SK-N-SH (cell line): ENCODE measurements around the gene NUF2. TPM values are rescaled to one million over a fixed set of nuclear protein-coding genes. Genes with fewer than 3 reads are reported as not detected.
"Not testable (repeated sequence)": the region's sequence is repeated elsewhere in the genome, so short reads cannot be mapped to it uniquely, and the experiment has no call there.

Experiments used
- CTCF ChIA-PET: fragments of 300-600, 350-600 bp; formaldehyde crosslinking; extraction: SDS; loops from one replicate; lab custom pipeline; 2021; lab: Yijun Ruan, JAX
- POLR2A ChIA-PET: fragments of 350-600 bp; sonication (Branson Sonifier 250); formaldehyde crosslinking; extraction: SDS; loops from one replicate; lab custom pipeline; 2020; ENCODE audit warnings: antibody characterized with exemption, inconsistent platforms; lab: Yijun Ruan, JAX
- DNase-seq: peaks from one replicate; pipeline ENCODE4 v3.0.0; 2012
- H2AFZ ChIP-seq: fragments of 200-600 bp; sonication (generic); 2 replicates; pipeline ENCODE4 v1.8.1; 2016; ENCODE audit warnings: antibody characterized with exemption, mild to moderate bottlenecking, low read depth
- H3F3A ChIP-seq: fragments of 200-600 bp; sonication (generic); replicated peaks from 2 replicates; pipeline ENCODE3; 2016; ENCODE audit warnings: antibody characterized with exemption, mild to moderate bottlenecking; ENCODE audit not compliant: insufficient read depth
- H3K27ac ChIP-seq, 2 experiments: fragments of 200-500 bp in 1 of 2; fragments of 200-600 bp in 1 of 2; sonication (Bioruptor generic) in 1 of 2; sonication (generic), shearing (Covaris generic) in 1 of 2; 2 replicates each; pipeline versions ENCODE4 v1.5.1 to v1.6.1; 2014 to 2016; ENCODE audit warnings: low read depth in 2 of 2, inconsistent platforms in 1 of 2, low read length in 1 of 2, mild to moderate bottlenecking in 1 of 2, mixed read lengths in 1 of 2
- H3K27me3 ChIP-seq: fragments of 200-600 bp; sonication (generic), shearing (Covaris generic); 2 replicates; pipeline ENCODE4 v1.6.1; 2016; ENCODE audit warnings: mixed run types; ENCODE audit not compliant: insufficient read depth
- H3K36me3 ChIP-seq, 2 experiments: fragments of 200-500 bp in 1 of 2; fragments of 200-600 bp in 1 of 2; sonication (Bioruptor generic) in 1 of 2; sonication (generic) in 1 of 2; replicated peaks in 1 of 2; 2 replicates each; pipeline versions ENCODE3 to v1.5.1; 2014 to 2016; ENCODE audit warnings: low read length in 1 of 2, mild to moderate bottlenecking in 1 of 2; ENCODE audit not compliant: insufficient read depth in 2 of 2, control insufficient read depth in 1 of 2
- H3K4me1 ChIP-seq, 2 experiments: fragments of 200-500 bp in 1 of 2; fragments of 200-600 bp in 1 of 2; sonication (Bioruptor generic) in 1 of 2; sonication (generic), shearing (Covaris generic) in 1 of 2; 2 replicates each; pipeline versions ENCODE4 v1.5.1 to v1.6.1; 2014 to 2016; ENCODE audit warnings: low read depth in 1 of 2, low read length in 1 of 2, mixed run types in 1 of 2; ENCODE audit not compliant: insufficient read depth in 2 of 2, control insufficient read depth in 1 of 2
- H3K4me2 ChIP-seq: fragments of 200-600 bp; sonication (generic), shearing (Covaris generic); 2 replicates; pipeline ENCODE4 v1.6.1; 2017; ENCODE audit warnings: mixed run types
- H3K4me3 ChIP-seq, 2 experiments: fragments of 200-500 bp in 1 of 2; fragments of 200-600 bp in 1 of 2; sonication (Bioruptor generic) in 1 of 2; sonication (generic), shearing (Covaris generic) in 1 of 2; 2 replicates each; pipeline versions ENCODE4 v1.5.1 to v1.8.1; 2014 to 2016; ENCODE audit warnings: low read depth in 2 of 2, inconsistent platforms in 1 of 2, low read length in 1 of 2, mild to moderate bottlenecking in 1 of 2, mixed read lengths in 1 of 2, moderate library complexity in 1 of 2
- H3K79me2 ChIP-seq: fragments of 200-600 bp; sonication (generic); 2 replicates; pipeline ENCODE4 v1.8.1; 2017; ENCODE audit warnings: mild to moderate bottlenecking; ENCODE audit not compliant: insufficient read depth
- H3K9ac ChIP-seq: fragments of 200-600 bp; sonication (generic); 2 replicates; pipeline ENCODE4 v1.6.1; 2017; ENCODE audit warnings: mixed run types
- H3K9me2 ChIP-seq: fragments of 200-600 bp; sonication (generic); 2 replicates; pipeline ENCODE4 v1.6.1; 2017; ENCODE audit warnings: mixed run types
- H3K9me3 ChIP-seq: fragments of 200-600 bp; sonication (generic); 2 replicates; pipeline ENCODE4 v1.6.1; 2017; ENCODE audit warnings: mixed run types, mild to moderate bottlenecking, moderate library complexity
- H4K20me1 ChIP-seq: fragments of 200-600 bp; sonication (generic); 2 replicates; pipeline ENCODE4 v1.6.1; 2017; ENCODE audit warnings: mild to moderate bottlenecking, mixed run types; ENCODE audit not compliant: insufficient read depth
- CHD2 ChIP-seq: fragments of 150-350 bp; IDR thresholded peaks from 2 replicates; pipeline ENCODE4 v1.6.1; 2018; ENCODE audit warnings: low read length; ENCODE audit not compliant: partially characterized antibody
- ELF1 ChIP-seq: IDR thresholded peaks from 2 replicates; pipeline ENCODE4 v1.4.0; 2012
- FOSL2 ChIP-seq: IDR thresholded peaks from 2 replicates; pipeline ENCODE4 v1.4.0; 2012; ENCODE audit warnings: low read depth, mild to moderate bottlenecking, moderate library complexity, borderline replicate concordance
- FOXJ3 ChIP-seq: sonication (generic); formaldehyde crosslinking; IDR thresholded peaks from 2 replicates; pipeline ENCODE4 v1.5.1; 2020; ENCODE audit warnings: mild to moderate bottlenecking, missing genetic modification reagents
- GATA2 ChIP-seq: sonication (generic); formaldehyde crosslinking; IDR thresholded peaks from 2 replicates; pipeline ENCODE4 v1.5.0; 2020; ENCODE audit warnings: mild to moderate bottlenecking, missing genetic modification reagents
- JUND ChIP-seq: IDR thresholded peaks from 2 replicates; pipeline ENCODE4 v1.4.0; 2012
- MEF2A ChIP-seq: IDR thresholded peaks from 2 replicates; pipeline ENCODE4 v1.4.0; 2012; ENCODE audit warnings: low read depth, borderline replicate concordance
- MXI1 ChIP-seq: IDR thresholded peaks from 2 replicates; pipeline ENCODE4 v1.6.1; 2012; ENCODE audit warnings: mild to moderate bottlenecking, low read depth, low read length, improper control_type of control experiment
- NFIC ChIP-seq: IDR thresholded peaks from 2 replicates; pipeline ENCODE4 v1.4.0; 2012; ENCODE audit warnings: borderline replicate concordance
- POLR2AphosphoS5 ChIP-seq: IDR thresholded peaks from 2 replicates; pipeline ENCODE4 v1.6.1; 2012; ENCODE audit warnings: low read depth, low read length
- RAD21 ChIP-seq: IDR thresholded peaks from 2 replicates; pipeline ENCODE4 v1.6.1; 2012; ENCODE audit warnings: mild to moderate bottlenecking, low read length
- REST ChIP-seq: IDR thresholded peaks from 2 replicates; pipeline ENCODE4 v1.6.1; 2012; ENCODE audit warnings: mild to moderate bottlenecking, low read depth, low read length, moderate library complexity
- RFX5 ChIP-seq: IDR thresholded peaks from 2 replicates; pipeline ENCODE4 v1.6.1; 2012; ENCODE audit warnings: mild to moderate bottlenecking, improper control_type of control experiment, low read length
- SIN3A ChIP-seq: IDR thresholded peaks from 2 replicates; pipeline ENCODE4 v1.6.1; 2012; ENCODE audit warnings: low read depth, mild to moderate bottlenecking, low read length, moderate library complexity, borderline replicate concordance
- TAF1 ChIP-seq: IDR thresholded peaks from 2 replicates; pipeline ENCODE4 v1.6.1; 2012; ENCODE audit warnings: low read depth, mild to moderate bottlenecking, low read length, moderate library complexity, borderline replicate concordance
- TCF12 ChIP-seq: IDR thresholded peaks from 2 replicates; pipeline ENCODE4 v1.4.0; 2012
- USF1 ChIP-seq: IDR thresholded peaks from 2 replicates; pipeline ENCODE4 v1.4.0; 2012; ENCODE audit warnings: low read depth, borderline replicate concordance
- YY1 ChIP-seq: IDR thresholded peaks from 2 replicates; pipeline ENCODE4 v1.4.0; 2012; ENCODE audit warnings: low read depth, mild to moderate bottlenecking
- ZBTB33 ChIP-seq: IDR thresholded peaks from 2 replicates; pipeline ENCODE4 v1.4.0; 2012; ENCODE audit warnings: low read depth, borderline replicate concordance
- WGBS: methylation state at CpG from one replicate; pipeline ENCODE4 v1.1.6; 2017; ENCODE audit warnings: low lambda C conversion rate; 5-methylcytosine and 5-hydroxymethylcytosine counted together
- polyA plus RNA-seq, 3 experiments: library from polyadenylated mRNA; depleted of rRNA; stranded (reverse); fragments of >200 nt; gene quantifications; 2 replicates each; pipeline ENCODE4 v1.2.3, GENCODE V29; 2012

The NUF2 gene
- polyA plus RNA-seq, 1 of the 3 experiments (the other 2 are of a cell fraction), result 11.3 TPM

GRCh38 chr1:163284867-163285266, 36.9 kb upstream of the NUF2 start:
- H2AFZ ChIP-seq, H3K9ac ChIP-seq, POLR2A ChIA-PET, H3K4me3 ChIP-seq, H3K9me3 ChIP-seq, H3K4me2 ChIP-seq, H3K27ac ChIP-seq, H4K20me1 ChIP-seq, H3F3A ChIP-seq, DNase-seq, H3K27me3 ChIP-seq, H3K36me3 ChIP-seq, H3K9me2 ChIP-seq, H3K79me2 ChIP-seq, H3K4me1 ChIP-seq: not testable (repeated sequence)
- WGBS, result 75% methylated on average over 2 of the region's 2 CpGs
- CTCF ChIA-PET, result interaction anchor here (1.2 to 1.3 kb wide), 2 partner anchors 27 to 30 kb away, joined by 3 to 5 read pairs; no protein-coding TSS in a partner anchor

- ChIA-PET CTCF (interaction anchor here (0.8 to 1.5 kb wide), 2 partner anchors 436 to 437 kb away, joined by 3 read pairs; no protein-coding TSS in a partner anchor), POLR2A (interaction anchor here (0.6 kb wide), 1 partner anchor 93 kb away, joined by 3 read pairs; no protein-coding TSS in a partner anchor)
- Histone ChIP-seq H3F3A (no peaks in the 10 kb centered on the region), H3K79me2 (no peaks in the 10 kb centered on the region), H3K9me2 (no peaks in the 10 kb centered on the region), H3K27ac (no peak overlapping the region), H3K9me3 (no peaks in the 10 kb centered on the region), H3K4me3 (no peak overlapping the region), H2AFZ (no peak overlapping the region), H3K36me3 (no peaks in the 10 kb centered on the region), H3K9ac (no peak overlapping the region), H4K20me1 (no peaks in the 10 kb centered on the region), H3K4me1 (no peaks in the 10 kb centered on the region), H3K27me3 (no peaks in the 10 kb centered on the region), H3K4me2 (no peak overlapping the region)
- DNase-seq, result no peak
- 90% methylated on average over 6 of the region's 6 CpGs for WGBS
- TF ChIP-seq JUND, result no peak
- no peak for TF ChIP-seq NFIC
- TF ChIP-seq SIN3A, result no peak
- no peak for TF ChIP-seq FOSL2
- no peak for TF ChIP-seq RFX5
- no peak for TF ChIP-seq REST
- TF ChIP-seq GATA2, result no peak
- TF ChIP-seq MXI1, result no peak
- TF ChIP-seq RAD21, result no peak
- TF ChIP-seq TAF1, result no peak
- no peak for TF ChIP-seq POLR2AphosphoS5
- no peak for TF ChIP-seq CHD2
- no peak for TF ChIP-seq ELF1
- no peak for TF ChIP-seq TCF12
- no peak for TF ChIP-seq MEF2A
- no peak for TF ChIP-seq YY1
- TF ChIP-seq USF1, result no peak
- TF ChIP-seq ZBTB33, result no peak
- TF ChIP-seq FOXJ3 (CRISPR knock-in tag), result no peak
These were observed 31.6 kb upstream of the NUF2 start for GRCh38 chr1:163290025-163290640.
